Endothelial cell of umbilical vein (primary cell): Measurements from ENCODE around the gene RIMBP2. TPM values are rescaled to one million over a fixed set of nuclear protein-coding genes. Genes with fewer than 3 reads are reported as not detected.

Experiments used
- BruUV-seq: library from RNA; stranded (reverse); fragments of 400-500 nt; replicated peaks from 2 replicates; lab custom pipeline; 2021; lab: Mats Ljungman, UMichigan
- CTCF ChIA-PET: fragments of 300-600, 350-600 bp; sonication (Branson Sonifier 250); formaldehyde crosslinking; loops from one replicate; lab custom pipeline; 2021; ENCODE audit warnings: antibody characterized with exemption, inconsistent platforms; lab: Charles Lee
- POLR2A ChIA-PET: fragments of 300-600, 350-600 bp; sonication (Branson Sonifier 250); formaldehyde crosslinking; loops from one replicate; lab custom pipeline; 2021; ENCODE audit warnings: antibody characterized with exemption, inconsistent platforms; lab: Charles Lee
- DNase-seq: peaks from one replicate; pipeline ENCODE4 v3.0.0-alpha.2; 2011; ENCODE audit warnings: low read depth, low spot score
- FAIRE-seq: peaks from 2 replicates; lab custom pipeline; 2011; peaks lifted over from hg19 to GRCh38; lab: Jason Lieb, UNC
- H2AFZ ChIP-seq: 2 replicates; pipeline ENCODE4 v1.6.0; 2012; ENCODE audit warnings: low read depth, low read length, control low read depth, inconsistent platforms
- H3K27ac ChIP-seq: 2 replicates; pipeline ENCODE4 v1.5.1; 2011; ENCODE audit warnings: low read depth, mild to moderate bottlenecking, control low read depth, low read length, moderate library complexity; ENCODE audit not compliant: insufficient read depth
- H3K27me3 ChIP-seq, 2 experiments: 2 replicates each; pipeline versions ENCODE4 v1.6.0 to v1.6.1; 2011; ENCODE audit warnings: low read length in 2 of 2, mixed read lengths in 1 of 2; ENCODE audit not compliant: control insufficient read depth in 2 of 2, insufficient read depth in 2 of 2
- H3K36me3 ChIP-seq, 2 experiments: 2 replicates in 1 of 2; 3 replicates in 1 of 2; pipeline ENCODE4 v1.5.1; 2011; ENCODE audit warnings: low read length in 2 of 2, mild to moderate bottlenecking in 1 of 2, moderate library complexity in 1 of 2; ENCODE audit not compliant: control insufficient read depth in 2 of 2, insufficient read depth in 2 of 2; ENCODE audit errors: extremely low read depth in 1 of 2
- H3K4me1 ChIP-seq: 3 replicates; pipeline ENCODE4 v1.5.1; 2011; ENCODE audit warnings: mild to moderate bottlenecking, low read length; ENCODE audit not compliant: control insufficient read depth, insufficient read depth; ENCODE audit errors: extremely low read depth
- H3K4me2 ChIP-seq: 2 replicates; pipeline ENCODE4 v1.6.1; 2011; ENCODE audit warnings: low read length, control low read depth, mixed read lengths; ENCODE audit not compliant: insufficient read depth
- H3K4me3 ChIP-seq, 3 experiments: fragments of 200-600 bp in 1 of 3; sonication (generic), shearing (Covaris generic) in 1 of 3; replicated peaks in 1 of 3; 2 replicates each; pipeline ENCODE4 v1.5.1; 2011 to 2016; ENCODE audit warnings: control low read depth in 3 of 3, low read length in 3 of 3, mild to moderate bottlenecking in 2 of 3, inconsistent platforms in 1 of 3, low read depth in 1 of 3, moderate library complexity in 1 of 3; ENCODE audit not compliant: insufficient read depth in 1 of 3
- H3K79me2 ChIP-seq: 2 replicates; pipeline ENCODE4 v1.6.0; 2012; ENCODE audit warnings: low read length, inconsistent platforms; ENCODE audit not compliant: control insufficient read depth, insufficient read depth
- H3K9ac ChIP-seq: replicated peaks from 2 replicates; pipeline ENCODE3; 2011; ENCODE audit warnings: low read length, control low read depth; ENCODE audit not compliant: insufficient read depth; ENCODE audit errors: extremely low read depth
- H3K9me1 ChIP-seq: replicated peaks from 3 replicates; pipeline ENCODE4 v1.6.0; 2011; ENCODE audit warnings: mild to moderate bottlenecking, low read length; ENCODE audit not compliant: control insufficient read depth, insufficient read depth; ENCODE audit errors: extremely low read depth
- H3K9me3 ChIP-seq: replicated peaks from 2 replicates; pipeline ENCODE4 v1.5.1; 2012; ENCODE audit warnings: low read length, inconsistent platforms; ENCODE audit not compliant: control insufficient read depth, insufficient read depth
- H4K20me1 ChIP-seq: replicated peaks from 2 replicates; pipeline ENCODE3; 2011; ENCODE audit warnings: mild to moderate bottlenecking, low read length; ENCODE audit not compliant: control insufficient read depth, insufficient read depth; ENCODE audit errors: extremely low read depth
- EZH2 ChIP-seq: IDR thresholded peaks from 2 replicates; pipeline ENCODE4 v1.6.1; 2012; ENCODE audit warnings: borderline replicate concordance, low read depth, mild to moderate bottlenecking, moderate library complexity, low read length, inconsistent platforms; ENCODE audit not compliant: severe bottlenecking
- FOS ChIP-seq: IDR thresholded peaks from 2 replicates; pipeline ENCODE4 v1.6.1; 2011; ENCODE audit warnings: mild to moderate bottlenecking, low read length, moderate library complexity, borderline replicate concordance; ENCODE audit not compliant: insufficient read depth
- GATA2 ChIP-seq: IDR thresholded peaks from 2 replicates; pipeline ENCODE4 v1.7.0; 2011; ENCODE audit warnings: low read depth, mild to moderate bottlenecking, moderate library complexity, mixed read lengths, low read length; ENCODE audit not compliant: insufficient read length, insufficient read depth
- JUN ChIP-seq: IDR thresholded peaks from 2 replicates; pipeline ENCODE4 v1.6.1; 2011; ENCODE audit warnings: borderline replicate concordance, low read depth; ENCODE audit not compliant: insufficient read length, insufficient read depth
- MYC ChIP-seq: IDR thresholded peaks from one replicate; pipeline ENCODE4 v1.6.1; 2011; ENCODE audit warnings: mild to moderate bottlenecking, low read depth, low read length
- POLR2A ChIP-seq: IDR thresholded peaks from 2 replicates; pipeline ENCODE4 v1.6.1; 2012; ENCODE audit warnings: low read depth, mild to moderate bottlenecking, control low read depth, low read length
- POLR2AphosphoS5 ChIP-seq: IDR thresholded peaks from 2 replicates; pipeline ENCODE4 v1.6.1; 2012; ENCODE audit warnings: low read depth, mild to moderate bottlenecking, control low read depth, low read length, moderate library complexity; ENCODE audit not compliant: insufficient read depth
- dilution Hi-C: fragments of 300-500 bp; cut with MboI; formaldehyde crosslinking; loops from one replicate; pipeline ENCODE4 v1.15.0; 2019; ENCODE audit warnings: low sequenced_read_pairs; ENCODE audit not compliant: extremely low pct_ligation_motif_present
- intact Hi-C: fragments of 100-400 bp; cut with micrococcal nuclease; formaldehyde crosslinking; loops from one replicate; pipeline ENCODE4 v1.10.0; 2022
- polyA plus RNA-seq, 4 experiments: library from polyadenylated mRNA; depleted of rRNA in 3 of 4; stranded (reverse) in 3 of 4; unstranded in 1 of 4; fragments of >200 nt; gene quantifications; 2 replicates each; pipeline versions ENCODE4 v1.2.1 to v1.2.3, GENCODE V29; 2011 to 2012; ENCODE audit warnings: missing spikeins in 1 of 4
- total RNA-seq: library from RNA; stranded (reverse); gene quantifications from 2 replicates; pipeline ENCODE4 v1.2.3, GENCODE V29; 2021
- TF ChIP-seq, protein P1 (sequence below): IDR thresholded peaks from 2 replicates; pipeline ENCODE4 v1.6.1; 2011; ENCODE audit not compliant: insufficient read depth, insufficient read length
- TF ChIP-seq, protein P2 (sequence below), 2 donors: IDR thresholded peaks; 1 replicate in 1 of 2; 2 replicates in 1 of 2; pipeline ENCODE4 v1.5.1; 2011; ENCODE audit warnings: low read length in 2 of 2, mild to moderate bottlenecking in 2 of 2, moderate library complexity in 2 of 2, control low read depth in 1 of 2, inconsistent platforms in 1 of 2, low read depth in 1 of 2; ENCODE audit not compliant: insufficient read depth in 1 of 2; ENCODE audit errors: extremely low read depth in 1 of 2

The RIMBP2 gene
- total and polyA plus RNA-seq, 2 donors (not counting 3 experiments of a cell fraction or from before 2014, with no cell fraction given) = 0.04 TPM; not detected in 1

DNA sequence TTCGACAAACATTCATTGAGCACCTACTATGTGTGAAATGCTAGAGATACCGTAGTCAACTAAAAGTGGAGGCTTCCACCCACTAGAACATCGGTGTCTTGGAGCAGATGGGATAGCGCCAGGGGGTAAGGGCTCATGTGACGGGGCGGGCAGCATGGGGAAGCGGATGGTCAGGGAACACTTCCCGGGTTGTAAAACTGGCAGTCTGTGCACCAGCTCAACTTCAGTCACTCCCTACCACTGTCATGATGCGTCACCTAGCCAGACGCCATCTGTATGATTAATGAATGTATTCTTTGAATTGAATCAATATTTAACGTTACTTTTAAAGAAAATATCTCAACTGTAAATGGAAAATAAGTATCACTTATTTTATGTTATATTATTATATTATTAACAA lies 284.9 kb downstream of the RIMBP2 start:
- H3K27ac ChIP-seq = no peak overlapping the region
- H4K20me1 ChIP-seq = no peaks in the 10 kb centered on the region
- TF ChIP-seq JUN = no peak
- TF ChIP-seq, protein P1, sequence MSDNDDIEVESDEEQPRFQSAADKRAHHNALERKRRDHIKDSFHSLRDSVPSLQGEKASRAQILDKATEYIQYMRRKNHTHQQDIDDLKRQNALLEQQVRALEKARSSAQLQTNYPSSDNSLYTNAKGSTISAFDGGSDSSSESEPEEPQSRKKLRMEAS = no peak
- TF ChIP-seq POLR2A = no peak
- no peak for TF ChIP-seq FOS
- no peak for TF ChIP-seq POLR2AphosphoS5
- TF ChIP-seq MYC = no peak
- no peak for TF ChIP-seq GATA2
- TF ChIP-seq, protein P2, sequence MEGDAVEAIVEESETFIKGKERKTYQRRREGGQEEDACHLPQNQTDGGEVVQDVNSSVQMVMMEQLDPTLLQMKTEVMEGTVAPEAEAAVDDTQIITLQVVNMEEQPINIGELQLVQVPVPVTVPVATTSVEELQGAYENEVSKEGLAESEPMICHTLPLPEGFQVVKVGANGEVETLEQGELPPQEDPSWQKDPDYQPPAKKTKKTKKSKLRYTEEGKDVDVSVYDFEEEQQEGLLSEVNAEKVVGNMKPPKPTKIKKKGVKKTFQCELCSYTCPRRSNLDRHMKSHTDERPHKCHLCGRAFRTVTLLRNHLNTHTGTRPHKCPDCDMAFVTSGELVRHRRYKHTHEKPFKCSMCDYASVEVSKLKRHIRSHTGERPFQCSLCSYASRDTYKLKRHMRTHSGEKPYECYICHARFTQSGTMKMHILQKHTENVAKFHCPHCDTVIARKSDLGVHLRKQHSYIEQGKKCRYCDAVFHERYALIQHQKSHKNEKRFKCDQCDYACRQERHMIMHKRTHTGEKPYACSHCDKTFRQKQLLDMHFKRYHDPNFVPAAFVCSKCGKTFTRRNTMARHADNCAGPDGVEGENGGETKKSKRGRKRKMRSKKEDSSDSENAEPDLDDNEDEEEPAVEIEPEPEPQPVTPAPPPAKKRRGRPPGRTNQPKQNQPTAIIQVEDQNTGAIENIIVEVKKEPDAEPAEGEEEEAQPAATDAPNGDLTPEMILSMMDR (IDR thresholded peaks at IDR 0.05; ENCODE audit: extremely low read depth in 1 of 2, insufficient read depth in 1 of 2, low read depth in 1 of 2, low read length in 2 of 2) = no peak
- no peak for TF ChIP-seq EZH2
- no peak overlapping the region for H2AFZ ChIP-seq
- H3K4me3 ChIP-seq = no peak overlapping the region
- no peaks in the 10 kb centered on the region for H3K9me1 ChIP-seq
- no peak for FAIRE-seq
- H3K36me3 ChIP-seq = no peaks in the 10 kb centered on the region
- H3K79me2 ChIP-seq = no peaks in the 10 kb centered on the region
- DNase-seq = no peak
- intact Hi-C loops = no loop called here
- no peaks in the 10 kb centered on the region for H3K4me1 ChIP-seq
- BruUV-seq = no TSS peak
- H3K27me3 ChIP-seq = no peaks in the 10 kb centered on the region
- H3K9me3 ChIP-seq = peaks cover 12% of the 10 kb centered on the region
- dilution Hi-C loops = no loop called here
- POLR2A ChIA-PET = no interaction called here
- H3K9ac ChIP-seq = no peak overlapping the region
- CTCF ChIA-PET = no interaction called here
- H3K4me2 ChIP-seq = no peak overlapping the region
